Activated B cell treated with CpG ODN at 0.5 μM for 24 hours (primary cell): Measurements from ENCODE around the gene S100A1. TPM values are rescaled to one million over a fixed set of nuclear protein-coding genes. Genes with fewer than 3 reads are reported as not detected.
"Not testable (repeated sequence)": the region's sequence is repeated elsewhere in the genome, so short reads cannot be mapped to it uniquely, and the experiment has no call there.

ENCODE experiments used
- ATAC-seq: fragments of 200-7000 bp; cut with Tn5 transposase; one replicate; pipeline ENCODE4 v1.10.0; 2021; ENCODE audit warnings: low read depth, mild to moderate bottlenecking, moderate library complexity
- CTCF ChIA-PET: fragments of 350-600 bp; sonication (Branson Sonifier 250); formaldehyde crosslinking; loops from one replicate; lab custom pipeline; 2021; ENCODE audit warnings: antibody characterized with exemption; lab: Charles Lee
- POLR2A ChIA-PET: fragments of 350-600 bp; sonication (Branson Sonifier 250); formaldehyde crosslinking; loops from one replicate; lab custom pipeline; 2021; ENCODE audit warnings: antibody characterized with exemption; lab: Charles Lee
- DNase-seq: peaks from one replicate; pipeline ENCODE4 v3.0.0; 2022
- H3K27ac Mint-ChIP-seq: one replicate; pipeline ENCODE4 v1.8.0; 2020; ENCODE audit warnings: mixed read lengths
- H3K27me3 Mint-ChIP-seq: one replicate; pipeline ENCODE4 v1.8.0; 2021; ENCODE audit warnings: mixed read lengths
- H3K36me3 Mint-ChIP-seq: one replicate; pipeline ENCODE4 v1.8.0; 2021; ENCODE audit warnings: low read depth, mixed read lengths
- H3K4me1 Mint-ChIP-seq: one replicate; pipeline ENCODE4 v1.8.0; 2021; ENCODE audit warnings: mixed read lengths
- H3K4me3 Mint-ChIP-seq: one replicate; pipeline ENCODE4 v1.8.0; 2020; ENCODE audit warnings: mild to moderate bottlenecking, mixed read lengths
- H3K9me3 Mint-ChIP-seq: one replicate; pipeline ENCODE4 v1.8.0; 2020; ENCODE audit warnings: mixed read lengths
- CTCF ChIP-seq: fragments of 200-600 bp; IDR thresholded peaks from one replicate; pipeline ENCODE4 v1.8.0; 2022; ENCODE audit warnings: antibody characterized with exemption, mild to moderate bottlenecking
- intact Hi-C: fragments of 100-400 bp; cut with micrococcal nuclease; formaldehyde crosslinking; loops from one replicate; pipeline ENCODE4 v1.15.1; 2024
- total RNA-seq: library from RNA; stranded (reverse); gene quantifications from 2 replicates; pipeline ENCODE4 v1.2.3, GENCODE V29; 2022

Gene S100A1
- total RNA-seq, 1 donor from 2014 or later = 0.31 TPM

GRCh38 chr1:153659656-153660055 lies 31.4 kb downstream of the S100A1 start:
- no peak for TF ChIP-seq CTCF
- Mint-ChIP-seq H3K36me3 (peaks cover 47% of the 10 kb centered on the region), H3K27ac (peak overlapping the region; percentile 24), H3K27me3 (no peaks in the 10 kb centered on the region), H3K4me1 (peaks cover 14% of the 10 kb centered on the region), H3K9me3 (no peaks in the 10 kb centered on the region), H3K4me3 (peak overlapping the region; percentile 96)
- DNase-seq = no peak
- intact Hi-C loops = loop anchor here (2.0 to 5.0 kb wide), 3 partner anchors 61 to 149 kb away; no protein-coding TSS in a partner anchor
- CTCF ChIA-PET = interaction anchor here (1.6 kb wide), 1 partner anchor 88 kb away, joined by 9 read pairs; no protein-coding TSS in a partner anchor
- POLR2A ChIA-PET = interaction anchor here (0.6 to 3.2 kb wide), 14 partner anchors 12 to 331 kb away, joined by 3 to 37 read pairs (median 8); partner anchors contain the start of genes CHTOP, ILF2, RPS27 and S100A5
- no peak for ATAC-seq

- Mint-ChIP-seq H3K36me3 (peaks cover 63% of the 10 kb centered on the region), H3K4me3 (no peak overlapping the region), H3K4me1 (peaks cover 14% of the 10 kb centered on the region), H3K27ac (no peak overlapping the region), H3K9me3 (no peaks in the 10 kb centered on the region), H3K27me3 (no peaks in the 10 kb centered on the region)
- ATAC-seq = no peak
- no peak for TF ChIP-seq CTCF
- ChIA-PET CTCF (no interaction called here), POLR2A (interaction anchor here (0.7 to 1.6 kb wide), 4 partner anchors 11 to 1322 kb away, joined by 3 to 7 read pairs (median 4); partner anchors contain the start of genes CHTOP, FLAD1 and INTS3)
- no peak for DNase-seq
- intact Hi-C loops = no loop called here
Observed at GRCh38 chr1:153661111-153661708, 33.0 kb downstream of the S100A1 start.

- CTCF ChIA-PET = no interaction called here
Observed at GRCh38 chr1:153662269-153662668, 34.0 kb downstream of the S100A1 start.

GRCh38 chr1:153663211-153663610 lies 35.0 kb downstream of the S100A1 start:
- no peak for DNase-seq
- Mint-ChIP-seq H3K27ac (no peak overlapping the region), H3K36me3 (peaks cover 83% of the 10 kb centered on the region), H3K9me3 (no peaks in the 10 kb centered on the region), H3K4me3 (no peak overlapping the region), H3K4me1 (peaks cover 21% of the 10 kb centered on the region), H3K27me3 (no peaks in the 10 kb centered on the region)
- no peak for TF ChIP-seq CTCF
- intact Hi-C loops = no loop called here
- ATAC-seq = no peak
- ChIA-PET CTCF (no interaction called here), POLR2A (no interaction called here)

More at GRCh38 chr1:153662269-153662668, 34.0 kb downstream of the S100A1 start:
- Mint-ChIP-seq H3K9me3 (no peaks in the 10 kb centered on the region), H3K4me1 (peaks cover 14% of the 10 kb centered on the region), H3K27me3 (no peaks in the 10 kb centered on the region), H3K27ac (no peak overlapping the region), H3K36me3 (peaks cover 73% of the 10 kb centered on the region), H3K4me3 (no peak overlapping the region)
- no peak for DNase-seq
- intact Hi-C loops = no loop called here
- no peak for TF ChIP-seq CTCF
- no peak for ATAC-seq
- POLR2A ChIA-PET = no interaction called here

- no peak overlapping the region for H3K4me3 Mint-ChIP-seq
- ATAC-seq = no peak
- no peaks in the 10 kb centered on the region for H3K27me3 Mint-ChIP-seq
- no peak for TF ChIP-seq CTCF
- no peaks in the 10 kb centered on the region for H3K9me3 Mint-ChIP-seq
- CTCF ChIA-PET = interaction anchor here (2.2 kb wide), 1 partner anchor 95 kb away, joined by 5 read pairs; no protein-coding TSS in a partner anchor
- intact Hi-C loops = no loop called here
- H3K4me1 Mint-ChIP-seq = peaks cover 28% of the 10 kb centered on the region
- H3K36me3 Mint-ChIP-seq = peaks cover 76% of the 10 kb centered on the region
- no peak overlapping the region for H3K27ac Mint-ChIP-seq
- POLR2A ChIA-PET = interaction anchor here (0.6 to 2.7 kb wide), 3 partner anchors 33 to 336 kb away, joined by 4 to 13 read pairs (median 4); partner anchors contain the start of genes CHTOP and INTS3
- DNase-seq = no peak
Observed at GRCh38 chr1:153667439-153667838, 39.2 kb downstream of the S100A1 start.

- H3K4me3 Mint-ChIP-seq, H3K27me3 Mint-ChIP-seq, ATAC-seq, H3K27ac Mint-ChIP-seq, DNase-seq, intact Hi-C loops, H3K9me3 Mint-ChIP-seq: not testable (repeated sequence)
- Mint-ChIP-seq H3K4me1 (peaks cover 28% of the 10 kb centered on the region), H3K36me3 (peaks cover 65% of the 10 kb centered on the region)
- ChIA-PET CTCF (interaction anchor here (0.7 to 2.2 kb wide), 2 partner anchors 96 to 266 kb away, joined by 3 to 5 read pairs; no protein-coding TSS in a partner anchor), POLR2A (interaction anchor here (0.7 kb wide), 1 partner anchor 128 kb away, joined by 3 read pairs; the partner anchor contains the start of gene S100A5)
Observed at GRCh38 chr1:153668672-153669071, 40.4 kb downstream of the S100A1 start.
